ENCODE data around the gene AMBP. TPM values are rescaled to one million over a fixed set of nuclear protein-coding genes. Genes with fewer than 3 reads are reported as not detected.

The AMBP gene
- polyA plus RNA-seq, 1 experiment: 0.22 TPM

- TF ChIP-seq, protein P1, sequence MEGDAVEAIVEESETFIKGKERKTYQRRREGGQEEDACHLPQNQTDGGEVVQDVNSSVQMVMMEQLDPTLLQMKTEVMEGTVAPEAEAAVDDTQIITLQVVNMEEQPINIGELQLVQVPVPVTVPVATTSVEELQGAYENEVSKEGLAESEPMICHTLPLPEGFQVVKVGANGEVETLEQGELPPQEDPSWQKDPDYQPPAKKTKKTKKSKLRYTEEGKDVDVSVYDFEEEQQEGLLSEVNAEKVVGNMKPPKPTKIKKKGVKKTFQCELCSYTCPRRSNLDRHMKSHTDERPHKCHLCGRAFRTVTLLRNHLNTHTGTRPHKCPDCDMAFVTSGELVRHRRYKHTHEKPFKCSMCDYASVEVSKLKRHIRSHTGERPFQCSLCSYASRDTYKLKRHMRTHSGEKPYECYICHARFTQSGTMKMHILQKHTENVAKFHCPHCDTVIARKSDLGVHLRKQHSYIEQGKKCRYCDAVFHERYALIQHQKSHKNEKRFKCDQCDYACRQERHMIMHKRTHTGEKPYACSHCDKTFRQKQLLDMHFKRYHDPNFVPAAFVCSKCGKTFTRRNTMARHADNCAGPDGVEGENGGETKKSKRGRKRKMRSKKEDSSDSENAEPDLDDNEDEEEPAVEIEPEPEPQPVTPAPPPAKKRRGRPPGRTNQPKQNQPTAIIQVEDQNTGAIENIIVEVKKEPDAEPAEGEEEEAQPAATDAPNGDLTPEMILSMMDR (IDR thresholded peaks at IDR 0.05; ENCODE audit: insufficient read depth, low read depth, low read length): no peak
- ChIA-PET POLR2A (no interaction called here), CTCF (interaction anchor here (1.6 kb wide), 1 partner anchor 28 kb away, joined by 3 read pairs; no protein-coding TSS in a partner anchor)
- Histone ChIP-seq H3K4me3 (ENCODE audit: low read depth, low read length) (no peak overlapping the region), H3K27me3 (ENCODE audit: control insufficient read depth, insufficient read depth, low read length) (no peaks in the 10 kb centered on the region), H3K36me3 (ENCODE audit: control insufficient read depth, insufficient read depth, low read length) (peaks cover 8% of the 10 kb centered on the region)
- DNase-seq (ENCODE audit: low read depth): no peak
Measured at GRCh38 chr9:114055061-114055460, 23.0 kb downstream of the AMBP start.

DNA sequence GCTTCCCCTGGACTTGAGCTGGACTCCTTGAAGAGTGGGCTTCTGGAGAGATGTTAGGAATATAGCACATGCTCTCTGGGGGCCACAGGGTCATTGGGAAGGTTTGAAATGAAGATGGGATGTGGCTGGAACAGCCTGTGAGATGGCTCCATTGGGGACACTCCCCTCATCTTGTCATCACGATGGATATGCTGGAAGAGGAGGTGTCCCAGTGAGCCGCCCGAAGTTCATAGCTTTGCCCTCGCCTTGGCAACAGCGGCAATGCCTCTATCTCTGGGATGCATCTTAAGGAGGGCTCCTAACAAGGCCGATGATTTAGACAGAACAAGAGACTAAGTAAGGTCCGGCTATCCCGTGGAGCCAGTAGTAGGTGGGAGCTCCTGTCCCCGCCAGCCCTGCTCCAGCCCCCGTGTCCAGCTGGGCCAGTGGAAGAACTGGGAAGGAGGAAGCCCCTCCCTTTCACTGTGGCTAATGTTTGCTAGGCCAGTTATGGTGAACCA is 23.9 kb downstream of the AMBP start:
- DNase-seq (ENCODE audit: low read depth): no peak

GRCh38 chr9:114053246-114054005 is 24.7 kb downstream of the AMBP start:
- CTCF ChIA-PET: no interaction called here
- POLR2A ChIA-PET: no interaction called here
- Histone ChIP-seq H3K27me3 (ENCODE audit: control insufficient read depth, insufficient read depth, low read length) (no peaks in the 10 kb centered on the region), H3K4me3 (ENCODE audit: low read depth, low read length) (no peak overlapping the region), H3K36me3 (ENCODE audit: control insufficient read depth, insufficient read depth, low read length) (peaks cover 20% of the 10 kb centered on the region)
- no peak for DNase-seq (ENCODE audit: low read depth)
- TF ChIP-seq, protein P1 (IDR thresholded peaks at IDR 0.05; ENCODE audit: insufficient read depth, low read depth, low read length): no peak

More for the DNA sequence above, 23.9 kb downstream of the AMBP start:
- H3K27me3 ChIP-seq (ENCODE audit: control insufficient read depth, insufficient read depth, low read length): no peaks in the 10 kb centered on the region
- peaks cover 13% of the 10 kb centered on the region for H3K36me3 ChIP-seq (ENCODE audit: control insufficient read depth, insufficient read depth, low read length)
- CTCF ChIA-PET: no interaction called here
- POLR2A ChIA-PET: no interaction called here
- TF ChIP-seq, protein P1 (IDR thresholded peaks at IDR 0.05; ENCODE audit: insufficient read depth, low read depth, low read length): no peak
- H3K4me3 ChIP-seq (ENCODE audit: low read depth, low read length): no peak overlapping the region

DNA sequence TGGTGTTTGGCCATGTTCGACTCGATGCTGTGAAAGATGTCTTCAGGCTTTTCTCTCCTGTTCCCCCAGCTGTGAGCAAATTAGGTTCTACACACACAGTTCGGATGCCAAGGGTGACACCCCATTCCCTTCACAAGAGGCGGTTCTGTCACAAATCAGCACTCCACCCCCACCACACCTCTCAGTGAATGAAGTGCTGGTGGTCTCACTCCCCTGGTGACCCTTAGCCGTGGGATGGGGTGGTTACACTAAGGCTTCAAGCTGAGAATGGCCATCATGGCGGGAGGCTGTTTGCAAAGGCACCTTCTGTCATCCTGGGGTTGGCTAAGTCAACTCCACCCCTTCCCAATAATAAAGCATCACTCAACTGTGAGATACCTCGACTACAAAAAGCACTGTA is 26.4 kb downstream of the AMBP start:
- DNase-seq (ENCODE audit: low read depth): no peak
- Histone ChIP-seq H3K36me3 (ENCODE audit: control insufficient read depth, insufficient read depth, low read length) (peaks cover 20% of the 10 kb centered on the region), H3K4me3 (ENCODE audit: low read depth, low read length) (no peak overlapping the region), H3K27me3 (ENCODE audit: control insufficient read depth, insufficient read depth, low read length) (no peaks in the 10 kb centered on the region)
- POLR2A ChIA-PET: no interaction called here
- TF ChIP-seq, protein P1 (IDR thresholded peaks at IDR 0.05; ENCODE audit: insufficient read depth, low read depth, low read length): no peak
- CTCF ChIA-PET: no interaction called here

GRCh38 chr9:114051281-114051680 is 26.8 kb downstream of the AMBP start:
- ChIA-PET POLR2A (no interaction called here), CTCF (no interaction called here)
- Histone ChIP-seq H3K27me3 (ENCODE audit: control insufficient read depth, insufficient read depth, low read length) (no peaks in the 10 kb centered on the region), H3K4me3 (ENCODE audit: low read depth, low read length) (no peak overlapping the region), H3K36me3 (ENCODE audit: control insufficient read depth, insufficient read depth, low read length) (peaks cover 20% of the 10 kb centered on the region)
- TF ChIP-seq, protein P1 (IDR thresholded peaks at IDR 0.05; ENCODE audit: insufficient read depth, low read depth, low read length): no peak
- DNase-seq (ENCODE audit: low read depth): no peak
